SK-N-MC (cell line): ENCODE data around the gene DPP10.
"Not testable (repeated sequence)": the region's sequence is repeated elsewhere in the genome, so short reads cannot be mapped to it uniquely, and the experiment has no call there.

ENCODE experiments used
- DNase-seq: peaks from one replicate; pipeline ENCODE4 v3.0.0-alpha.2; 2011; ENCODE audit warnings: low read depth, low spot score
- H3K27ac ChIP-seq: fragments of 200-600 bp; sonication (generic); 2 replicates; pipeline ENCODE4 v1.5.1; 2016; ENCODE audit warnings: mixed run types
- H3K36me3 ChIP-seq: fragments of 200-600 bp; sonication (generic); 2 replicates; pipeline ENCODE4 v1.6.1; 2017; ENCODE audit warnings: antibody characterized with exemption, low read length, mixed read lengths; ENCODE audit not compliant: insufficient read depth
- H3K4me3 ChIP-seq: fragments of 200-600 bp; sonication (generic); 2 replicates; pipeline ENCODE4 v1.5.1; 2016
- H3K9ac ChIP-seq: fragments of 200-600 bp; sonication (generic); 2 replicates; pipeline ENCODE4 v1.8.0; 2017; ENCODE audit warnings: mixed run types, mixed read lengths; ENCODE audit not compliant: insufficient read length
- H3K9me3 ChIP-seq: fragments of 200-600 bp; sonication (generic); 2 replicates; pipeline ENCODE4 v1.6.1; 2017; ENCODE audit warnings: low read depth, mild to moderate bottlenecking, antibody characterized with exemption, low read length, moderate library complexity, mixed read lengths
- EZH2 ChIP-seq: fragments of 200-600 bp; sonication (generic); IDR thresholded peaks from one replicate; pipeline ENCODE4 v1.6.1; 2017; ENCODE audit warnings: antibody characterized with exemption
- FOXP2 ChIP-seq: optimal IDR thresholded peaks from 2 replicates; pipeline ENCODE3; 2011; ENCODE audit warnings: mild to moderate bottlenecking, moderate library complexity; ENCODE audit not compliant: insufficient read depth; ENCODE audit errors: extremely low read length, control extremely low read depth
- POLR2AphosphoS5 ChIP-seq: IDR thresholded peaks from 2 replicates; pipeline ENCODE4 v1.6.1; 2012; ENCODE audit warnings: mild to moderate bottlenecking, low read depth, low read length, borderline replicate concordance

DPP10 gene

GRCh38 chr2:114488841-114489530 is 46.5 kb downstream of the DPP10 start:
- no peak overlapping the region for H3K9ac ChIP-seq
- H3K9me3 ChIP-seq = no peaks in the 10 kb centered on the region
- no peak for DNase-seq
- no peak overlapping the region for H3K4me3 ChIP-seq
- no peak for TF ChIP-seq EZH2
- no peak overlapping the region for H3K27ac ChIP-seq
- H3K36me3 ChIP-seq = no peaks in the 10 kb centered on the region

DNA sequence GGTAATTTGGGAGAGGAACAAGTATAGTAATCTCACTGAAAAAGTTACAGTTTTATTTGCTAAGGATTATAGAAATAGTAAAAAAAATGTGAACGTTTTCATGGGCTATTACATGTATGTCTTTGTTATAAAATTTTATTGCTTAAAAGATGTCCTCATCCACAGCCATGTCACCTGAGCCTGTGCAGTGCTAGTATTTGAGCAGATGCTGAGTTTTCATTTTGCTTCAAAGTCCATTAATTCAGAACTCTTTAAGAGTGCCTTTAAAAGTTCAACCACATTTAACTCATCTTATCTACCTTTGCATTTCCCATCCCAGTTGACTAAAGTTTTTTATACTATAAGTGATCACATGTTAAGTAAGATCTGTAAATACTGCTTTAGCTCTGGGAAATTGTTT is 52.6 kb downstream of the DPP10 start:
- Histone ChIP-seq H3K4me3 (no peak overlapping the region), H3K9ac (no peak overlapping the region), H3K9me3 (no peaks in the 10 kb centered on the region), H3K36me3 (no peaks in the 10 kb centered on the region), H3K27ac (no peak overlapping the region)
- TF ChIP-seq POLR2AphosphoS5 (no peak), EZH2 (no peak), FOXP2 (no peak)
- no peak for DNase-seq

DNA sequence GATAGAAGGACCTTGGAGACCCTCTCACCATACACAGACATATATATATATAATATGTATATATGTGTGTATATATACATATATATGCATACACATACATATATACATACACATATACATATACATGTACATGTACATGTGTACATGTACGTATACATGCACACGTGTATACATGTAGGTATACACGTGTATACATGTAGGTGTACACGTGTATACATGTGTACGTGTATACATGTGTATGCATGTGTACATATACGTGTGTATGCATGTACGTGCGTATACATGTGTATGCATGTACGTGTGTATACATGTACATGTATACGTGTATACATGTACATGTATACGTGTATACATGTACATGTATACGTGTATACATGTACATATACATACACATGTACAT is 54.5 kb downstream of the DPP10 start:
- no peak for DNase-seq
- TF ChIP-seq FOXP2 = no peak
- TF ChIP-seq EZH2 = no peak
- TF ChIP-seq POLR2AphosphoS5 = no peak
- no peak overlapping the region for H3K9ac ChIP-seq
- no peak overlapping the region for H3K27ac ChIP-seq
- no peaks in the 10 kb centered on the region for H3K9me3 ChIP-seq
- no peaks in the 10 kb centered on the region for H3K36me3 ChIP-seq
- no peak overlapping the region for H3K4me3 ChIP-seq

DNA sequence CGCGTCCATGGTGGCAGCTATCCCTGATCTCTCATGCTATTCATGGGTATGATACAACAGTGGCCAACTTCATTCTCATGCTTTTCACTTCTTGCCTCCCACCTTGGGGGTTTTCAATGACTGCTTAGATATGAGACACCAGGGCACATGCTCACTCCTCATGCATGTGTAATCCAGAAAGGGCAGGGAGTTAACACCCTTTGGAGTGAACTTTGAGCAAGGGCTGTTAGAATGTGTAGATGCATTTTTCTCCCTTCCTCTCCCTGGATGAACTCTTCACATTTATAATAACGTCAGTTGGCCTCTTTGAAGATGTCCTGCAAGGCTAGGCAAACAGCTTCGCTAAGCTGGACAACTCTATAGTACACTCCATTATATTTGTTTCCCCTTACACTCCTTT is 56.7 kb downstream of the DPP10 start:
- H3K27ac ChIP-seq = no peak overlapping the region
- H3K36me3 ChIP-seq = no peaks in the 10 kb centered on the region
- H3K9me3 ChIP-seq = no peaks in the 10 kb centered on the region
- H3K4me3 ChIP-seq = no peak overlapping the region
- no peak for TF ChIP-seq POLR2AphosphoS5
- TF ChIP-seq FOXP2 = no peak
- TF ChIP-seq EZH2 = no peak
- no peak for DNase-seq
- no peak overlapping the region for H3K9ac ChIP-seq

GRCh38 chr2:114507744-114508143 is 65.3 kb downstream of the DPP10 start:
- TF ChIP-seq EZH2 = no peak
- TF ChIP-seq FOXP2 = no peak
- TF ChIP-seq POLR2AphosphoS5 = no peak
- no peak for DNase-seq
- H3K27ac ChIP-seq = no peak overlapping the region

GRCh38 chr2:114515882-114516281 is 73.4 kb downstream of the DPP10 start:
- no peak for DNase-seq

More at GRCh38 chr2:114507744-114508143, 65.3 kb downstream of the DPP10 start:
- Histone ChIP-seq H3K36me3 (no peaks in the 10 kb centered on the region), H3K9ac (no peak overlapping the region), H3K9me3 (no peaks in the 10 kb centered on the region), H3K4me3 (no peak overlapping the region)

GRCh38 chr2:114517580-114517979 is 75.1 kb downstream of the DPP10 start:
- Histone ChIP-seq H3K9ac (no peak overlapping the region), H3K36me3 (no peaks in the 10 kb centered on the region), H3K9me3 (no peaks in the 10 kb centered on the region), H3K4me3 (no peak overlapping the region), H3K27ac (no peak overlapping the region)
- DNase-seq = no peak
- TF ChIP-seq FOXP2 = no peak
- TF ChIP-seq EZH2 = no peak
- no peak for TF ChIP-seq POLR2AphosphoS5

More at GRCh38 chr2:114515882-114516281, 73.4 kb downstream of the DPP10 start:
- H3K9me3 ChIP-seq = no peaks in the 10 kb centered on the region
- no peak overlapping the region for H3K27ac ChIP-seq
- no peaks in the 10 kb centered on the region for H3K36me3 ChIP-seq
- TF ChIP-seq EZH2 (no peak), FOXP2 (no peak), POLR2AphosphoS5 (no peak)
- no peak overlapping the region for H3K4me3 ChIP-seq
- H3K9ac ChIP-seq = no peak overlapping the region

GRCh38 chr2:114518738-114519137 is 76.3 kb downstream of the DPP10 start:
- H3K9ac ChIP-seq = no peak overlapping the region
- DNase-seq = no peak
- TF ChIP-seq POLR2AphosphoS5 (no peak), FOXP2 (no peak), EZH2 (no peak)

GRCh38 chr2:114522612-114523011 is 80.2 kb downstream of the DPP10 start:
- not testable (repeated sequence) for H3K4me3 ChIP-seq, H3K9me3 ChIP-seq, H3K27ac ChIP-seq, H3K36me3 ChIP-seq, H3K9ac ChIP-seq, DNase-seq

More at GRCh38 chr2:114518738-114519137, 76.3 kb downstream of the DPP10 start:
- Histone ChIP-seq H3K9me3 (no peaks in the 10 kb centered on the region), H3K27ac (no peak overlapping the region), H3K36me3 (no peaks in the 10 kb centered on the region), H3K4me3 (no peak overlapping the region)

DNA sequence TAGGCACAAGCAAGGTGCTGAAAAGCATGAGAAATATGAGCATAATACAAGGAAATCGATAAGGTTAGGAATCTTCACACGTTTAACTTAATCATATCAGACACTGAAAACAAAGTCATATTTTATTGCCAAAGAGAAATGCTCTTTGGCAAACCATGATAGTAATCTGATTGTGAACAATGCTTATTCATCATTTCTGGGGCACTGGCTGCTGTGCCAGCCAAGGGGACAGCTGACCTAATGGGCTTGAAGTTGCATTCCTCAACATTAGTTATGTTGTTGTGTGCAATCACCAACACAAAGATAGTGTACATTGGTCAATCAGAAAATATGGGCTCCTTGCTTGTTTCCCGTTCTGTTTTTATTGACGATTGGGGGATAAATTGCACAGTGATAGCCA is 83.5 kb downstream of the DPP10 start:
- no peaks in the 10 kb centered on the region for H3K9me3 ChIP-seq
- H3K9ac ChIP-seq = no peak overlapping the region
- H3K27ac ChIP-seq = no peak overlapping the region
- no peak for DNase-seq
- no peak for TF ChIP-seq EZH2
- TF ChIP-seq FOXP2 = no peak
- no peaks in the 10 kb centered on the region for H3K36me3 ChIP-seq
- no peak overlapping the region for H3K4me3 ChIP-seq
